Breast epithelium (tissue), 3 donors: Measurements from ENCODE around the gene ACLY.

Source experiments
- CTCF ChIP-seq, 3 donors: fragments of 450-650 bp; IDR thresholded peaks; one replicate each; pipeline ENCODE4 v1.5.1; 2016 to 2017; ENCODE audit warnings: antibody characterized with exemption in 3 of 3, mild to moderate bottlenecking in 3 of 3, moderate library complexity in 3 of 3
- POLR2AphosphoS5 ChIP-seq, 3 donors: sonication (generic); formaldehyde crosslinking; IDR thresholded peaks; one replicate each; pipeline ENCODE4 v1.6.1; 2017; ENCODE audit warnings: antibody characterized with exemption in 3 of 3

- TF ChIP-seq CTCF (IDR thresholded peaks at IDR 0.05) (no peak), POLR2AphosphoS5 (IDR thresholded peaks at IDR 0.05) (no peak)
These were observed 14.2 kb upstream of the ACLY start for GRCh38 chr17:41932816-41933389.
